Prostate gland (tissue), 2 donors: ENCODE results near the gene CFAP45. TPM values are rescaled to one million over a fixed set of nuclear protein-coding genes. Genes with fewer than 3 reads are reported as not detected.
A peak's percentile ranks its signal among the peaks of the same experiment; 100 is the strongest.

Experiments used
- DNase-seq: peaks from one replicate; pipeline ENCODE4 v3.0.0-alpha.2; 2019; ENCODE audit warnings: low spot score
- H3K27ac ChIP-seq, 2 donors: fragments of 200-600 bp; sonication (generic); 2 replicates each; pipeline ENCODE4 v1.5.1; 2017 to 2019
- H3K27me3 ChIP-seq: fragments of 200-600 bp; sonication (generic); replicated peaks from 2 replicates; pipeline ENCODE4 v1.5.1; 2019; ENCODE audit not compliant: insufficient read depth
- H3K36me3 ChIP-seq, 2 donors: fragments of 200-600 bp; sonication (generic); 1 replicate in 1 of 2; 2 replicates in 1 of 2; pipeline versions ENCODE4 v1.5.1 to v1.8.1; 2017 to 2019
- H3K4me1 ChIP-seq: fragments of 200-600 bp; sonication (generic); replicated peaks from 2 replicates; pipeline ENCODE4 v1.5.1; 2019
- H3K4me3 ChIP-seq, 2 donors: fragments of 200-600 bp; sonication (generic); 2 replicates each; pipeline ENCODE4 v1.5.1; 2017 to 2019
- H3K9me3 ChIP-seq: fragments of 200-600 bp; sonication (generic); 2 replicates; pipeline ENCODE4 v1.5.1; 2017
- CTCF ChIP-seq, 4 experiments: fragments of 200-600 bp in 2 of 4; fragments of 450-650 bp in 2 of 4; sonication (generic) in 2 of 4; IDR thresholded peaks; 1 replicate in 3 of 4; 2 replicates in 1 of 4; pipeline ENCODE4 v1.5.1; 2016 to 2019; ENCODE audit warnings: antibody characterized with exemption in 4 of 4, mild to moderate bottlenecking in 2 of 4, moderate library complexity in 2 of 4
- POLR2A ChIP-seq: fragments of 450-650 bp; IDR thresholded peaks from one replicate; pipeline ENCODE4 v1.6.1; 2016; ENCODE audit warnings: antibody characterized with exemption, mild to moderate bottlenecking
- POLR2AphosphoS5 ChIP-seq: sonication (generic); formaldehyde crosslinking; IDR thresholded peaks from one replicate; pipeline ENCODE4 v1.6.1; 2017; ENCODE audit warnings: antibody characterized with exemption
- WGBS: methylation state at CpG from one replicate; pipeline ENCODE4 v1.1.5; 2018; 5-methylcytosine and 5-hydroxymethylcytosine counted together
- intact Hi-C: fragments of 100-400 bp; cut with DNase I; formaldehyde crosslinking; loops from one replicate; pipeline ENCODE4 v1.14.2; 2022
- total RNA-seq, 2 donors: library from RNA; depleted of rRNA; stranded (reverse); fragments of >200 nt; gene quantifications; one replicate each; pipeline ENCODE4 v1.1.0, GENCODE V29; 2016

Gene CFAP45
- total RNA-seq, 2 donors from 2014 or later = 2.6 TPM; not detected in 1

DNA sequence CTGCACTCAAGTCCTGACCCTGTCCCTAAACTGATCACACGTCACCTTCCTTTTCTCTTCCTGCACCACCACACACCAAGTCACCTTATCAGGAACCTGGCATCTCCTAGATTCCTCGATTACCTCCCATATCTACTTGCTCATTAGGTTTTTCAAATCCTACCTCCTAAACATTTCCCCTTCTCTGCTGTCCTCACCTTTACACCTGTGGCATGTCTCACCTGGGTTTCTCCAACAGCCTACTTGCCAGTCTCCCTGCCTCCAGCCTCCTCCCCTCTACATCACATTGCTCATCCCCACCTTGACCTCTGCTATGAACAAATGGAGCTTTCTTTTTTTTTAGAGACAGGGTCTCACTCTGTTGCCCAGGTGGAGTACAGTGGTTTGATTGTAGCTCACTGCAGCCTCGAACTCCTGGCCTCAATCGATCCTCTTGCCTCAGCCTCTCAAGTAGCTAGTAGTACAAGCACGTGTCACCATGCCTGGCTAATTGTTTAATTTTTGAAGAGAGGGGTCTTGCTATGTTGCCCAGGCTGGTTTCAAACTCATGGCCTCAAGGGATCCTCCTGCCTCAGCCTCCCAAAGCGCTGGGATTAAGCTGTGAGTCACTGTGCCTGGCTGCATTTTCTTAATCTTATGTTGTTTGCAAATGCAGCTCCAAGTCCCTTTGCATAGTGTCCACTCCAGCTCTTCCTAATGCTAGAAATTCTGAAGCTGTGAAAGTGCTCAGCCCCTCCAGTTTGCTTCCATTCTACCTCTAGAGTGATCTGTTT is 39.1 kb upstream of the CFAP45 start:
- Histone ChIP-seq H3K36me3 (no peaks in the 10 kb centered on the region), H3K9me3 (no peaks in the 10 kb centered on the region), H3K27me3 (no peaks in the 10 kb centered on the region), H3K4me3 (no peak overlapping the region), H3K4me1 (no peaks in the 10 kb centered on the region), H3K27ac (no peak overlapping the region)
- 79% methylated on average over 6 of the region's 6 CpGs for WGBS
- TF ChIP-seq POLR2A = no peak
- no peak for TF ChIP-seq CTCF (IDR thresholded peaks at IDR 0.05)
- no peak for TF ChIP-seq POLR2AphosphoS5
- intact Hi-C loops = no loop called here
- DNase-seq = no peak

DNA sequence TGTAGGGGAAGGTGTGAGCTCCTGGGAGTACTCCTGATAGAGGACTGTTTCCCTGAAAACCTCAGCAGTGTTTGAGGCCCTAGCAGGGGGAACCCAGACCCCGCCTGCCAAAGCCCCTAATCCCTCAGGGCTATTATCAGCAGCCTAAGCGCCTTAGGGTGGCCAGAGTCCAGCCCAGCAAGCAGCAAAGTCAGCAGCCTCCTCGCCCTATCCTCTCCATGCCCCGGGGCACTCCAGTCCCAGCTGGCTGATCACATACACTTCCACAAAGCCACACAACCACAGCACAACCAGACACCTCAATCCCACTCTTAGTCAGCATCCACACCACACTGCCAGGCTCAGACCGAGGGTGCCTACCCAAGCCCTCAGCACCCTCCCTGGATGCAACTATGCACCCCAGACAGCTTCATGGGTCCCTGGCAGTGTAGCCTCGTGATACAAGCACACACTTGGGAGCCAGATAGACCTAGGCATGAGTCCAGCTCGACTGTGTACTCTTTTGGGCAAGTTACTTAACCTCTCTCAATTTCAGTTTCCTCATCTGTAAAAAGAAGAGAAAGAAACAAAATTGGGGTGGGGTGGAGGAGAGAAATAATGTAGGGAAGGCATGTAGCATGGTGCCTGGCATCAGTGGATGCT is 38.4 kb upstream of the CFAP45 start:
- Histone ChIP-seq H3K9me3 (no peaks in the 10 kb centered on the region), H3K36me3 (no peaks in the 10 kb centered on the region), H3K4me3 (no peak overlapping the region), H3K4me1 (no peaks in the 10 kb centered on the region), H3K27ac (no peak overlapping the region), H3K27me3 (no peaks in the 10 kb centered on the region)
- intact Hi-C loops = no loop called here
- WGBS = 53% methylated on average over 7 of the region's 7 CpGs
- TF ChIP-seq POLR2A = no peak
- no peak for DNase-seq

DNA sequence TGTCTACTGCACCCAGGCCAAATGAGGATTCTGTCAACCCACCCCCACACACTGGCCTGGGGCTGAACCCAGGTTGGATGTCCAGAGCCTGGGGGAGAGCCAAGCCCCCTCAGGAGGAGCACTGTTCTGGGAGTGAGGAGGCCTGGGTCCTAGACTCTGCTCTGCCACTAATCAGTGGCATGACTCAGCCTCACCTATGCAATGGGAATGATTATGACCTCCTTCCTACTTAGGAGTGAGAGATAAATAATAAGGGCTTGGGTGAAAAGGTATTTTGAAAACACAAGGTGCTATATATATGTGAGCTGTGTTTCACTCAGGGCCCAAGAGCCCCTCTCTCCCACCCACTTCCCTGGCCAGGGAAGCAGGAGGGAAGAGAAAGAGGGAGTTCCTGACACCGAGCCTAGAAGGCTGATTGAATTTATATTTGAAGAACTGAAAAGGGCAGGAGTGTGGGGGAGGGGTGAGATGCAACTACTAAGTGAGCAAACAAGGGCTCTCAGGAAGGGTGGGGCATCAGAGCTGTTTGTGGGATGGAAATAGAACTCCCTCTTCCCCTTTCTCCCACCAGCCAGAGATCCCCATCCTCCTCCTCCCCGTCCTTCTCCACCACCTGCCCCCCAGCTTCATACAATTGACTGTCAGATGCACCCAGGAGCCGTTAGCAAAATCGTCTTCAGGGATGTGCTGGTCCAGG is 37.2 kb upstream of the CFAP45 start:
- Histone ChIP-seq H3K9me3 (no peaks in the 10 kb centered on the region), H3K27ac (no peak overlapping the region), H3K36me3 (no peaks in the 10 kb centered on the region), H3K4me3 (no peak overlapping the region), H3K4me1 (no peaks in the 10 kb centered on the region), H3K27me3 (no peaks in the 10 kb centered on the region)
- intact Hi-C loops = no loop called here
- WGBS = 39% methylated on average over 4 of the region's 4 CpGs
- DNase-seq = no peak
- TF ChIP-seq CTCF (IDR thresholded peaks at IDR 0.05) (no peak), POLR2AphosphoS5 (no peak), POLR2A (no peak)

GRCh38 chr1:159936273-159936904 is 36.4 kb upstream of the CFAP45 start:
- Histone ChIP-seq H3K9me3 (no peaks in the 10 kb centered on the region), H3K27me3 (no peaks in the 10 kb centered on the region), H3K4me3 (no peak overlapping the region), H3K4me1 (no peaks in the 10 kb centered on the region), H3K27ac (no peak overlapping the region), H3K36me3 (no peaks in the 10 kb centered on the region)
- WGBS = 35% methylated on average over 16 of the region's 16 CpGs
- peak; percentile 62 for DNase-seq
- no peak for TF ChIP-seq POLR2AphosphoS5
- TF ChIP-seq CTCF (IDR thresholded peaks at IDR 0.05) = peak; percentile 95 to 98 (median 96)
- intact Hi-C loops = loop anchor here (1.0 kb wide), 1 partner anchor 71 kb away; no protein-coding TSS in a partner anchor

DNA sequence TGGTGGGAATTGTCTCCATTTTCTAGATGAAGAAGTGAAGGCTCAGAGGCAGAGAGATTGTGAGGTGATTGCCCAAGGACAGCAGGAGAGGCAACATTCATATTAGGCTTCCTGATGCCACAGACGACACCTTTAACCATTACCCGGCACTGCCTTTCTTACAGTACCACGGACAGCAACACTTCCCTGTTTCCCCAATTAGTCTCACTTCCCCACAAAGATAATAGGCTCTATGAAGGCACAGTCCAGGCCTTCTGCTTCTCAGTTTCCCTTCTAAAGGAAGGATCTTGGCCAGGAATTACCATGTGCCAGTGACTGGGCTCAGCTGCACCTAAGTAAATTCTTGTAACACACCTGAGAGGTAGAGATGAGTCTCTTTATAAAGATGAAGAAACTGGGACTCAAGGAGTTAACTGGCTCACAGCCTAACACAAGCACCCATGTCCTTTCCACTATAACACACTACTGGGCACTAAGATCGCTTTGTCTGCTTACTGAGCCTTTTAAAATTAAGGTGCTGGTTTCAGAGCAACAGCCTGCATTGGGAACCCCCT is 35.8 kb upstream of the CFAP45 start:
- no peak for DNase-seq
- no peak for TF ChIP-seq CTCF (IDR thresholded peaks at IDR 0.05)
- no peak for TF ChIP-seq POLR2AphosphoS5
- TF ChIP-seq POLR2A = no peak
- intact Hi-C loops = loop anchor here (1.0 kb wide), 1 partner anchor 72 kb away; no protein-coding TSS in a partner anchor

More for the DNA sequence above, 35.8 kb upstream of the CFAP45 start:
- 62% methylated on average over 4 of the region's 4 CpGs for WGBS
- Histone ChIP-seq H3K4me3 (no peak overlapping the region), H3K27ac (no peak overlapping the region), H3K9me3 (no peaks in the 10 kb centered on the region), H3K36me3 (no peaks in the 10 kb centered on the region), H3K4me1 (no peaks in the 10 kb centered on the region), H3K27me3 (no peaks in the 10 kb centered on the region)
